ENCODE results near the gene PSTPIP2.

PSTPIP2 gene, protein sequence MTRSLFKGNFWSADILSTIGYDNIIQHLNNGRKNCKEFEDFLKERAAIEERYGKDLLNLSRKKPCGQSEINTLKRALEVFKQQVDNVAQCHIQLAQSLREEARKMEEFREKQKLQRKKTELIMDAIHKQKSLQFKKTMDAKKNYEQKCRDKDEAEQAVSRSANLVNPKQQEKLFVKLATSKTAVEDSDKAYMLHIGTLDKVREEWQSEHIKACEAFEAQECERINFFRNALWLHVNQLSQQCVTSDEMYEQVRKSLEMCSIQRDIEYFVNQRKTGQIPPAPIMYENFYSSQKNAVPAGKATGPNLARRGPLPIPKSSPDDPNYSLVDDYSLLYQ

DNA sequence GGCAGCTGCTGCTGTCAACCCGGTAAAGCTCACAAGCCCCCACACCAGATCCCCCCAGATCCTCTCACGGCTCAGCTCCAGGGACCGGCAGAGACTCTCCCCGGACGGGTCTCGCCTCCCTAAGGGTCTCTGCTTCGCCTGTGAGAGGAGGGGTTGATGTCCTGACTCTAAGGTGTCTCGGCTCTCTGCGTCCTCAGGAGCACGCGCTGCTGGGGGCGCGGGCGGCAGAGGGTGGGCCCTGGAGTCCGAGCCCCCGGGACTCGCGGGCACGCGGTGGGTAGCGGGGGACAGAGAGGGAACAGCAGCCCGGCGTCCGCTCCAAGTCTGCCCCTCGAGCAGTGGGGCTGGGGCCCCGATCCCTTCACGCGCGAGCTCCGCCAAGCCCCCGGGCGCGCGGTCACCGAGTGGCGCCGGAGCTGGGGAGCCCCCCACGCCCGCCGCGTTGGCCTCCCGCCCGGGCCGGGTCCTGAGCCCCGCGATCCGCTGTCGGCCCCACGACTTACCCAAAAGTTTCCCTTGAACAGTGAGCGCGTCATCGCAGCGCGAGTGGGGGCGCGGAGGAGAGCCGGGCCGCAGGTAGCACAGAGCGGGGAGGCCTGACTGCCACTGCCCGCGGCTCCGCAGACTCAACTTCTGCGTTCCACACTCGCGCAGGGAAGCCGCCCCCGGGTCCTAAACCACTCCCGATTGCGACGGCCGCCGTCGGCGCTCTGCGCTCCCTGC is at the start of gene PSTPIP2:
PSTPIP2 (minus strand) TSS at position 608 of the 723 bp plus-strand sequence; CDS start at position 536, 72 bp downstream.
- peak within 1 kb of the TSS; percentile 74 for H3K4me3 ChIP-seq (ENCODE audit: low read depth, low read length)
- H3K27me3 ChIP-seq (ENCODE audit: control insufficient read depth, insufficient read depth, low read length) = peaks cover 32% of the 10 kb centered on the region
- H3K4me1 ChIP-seq (ENCODE audit: control insufficient read depth, insufficient read depth, low read length) = no peaks in the 10 kb centered on the region
- no peaks in the 10 kb centered on the region for H3K9me3 ChIP-seq (ENCODE audit: control insufficient read depth, insufficient read depth, low read length)
- H3K9ac ChIP-seq (ENCODE audit: low read depth, low read length) = no peak within 1 kb of the TSS
- no peak within 1 kb of the TSS for H3K27ac ChIP-seq (ENCODE audit: low read depth, low read length)
- no peaks in the 10 kb centered on the region; the same call in 1 of the 2 replicates for H3K36me3 ChIP-seq (ENCODE audit: control insufficient read depth, insufficient read depth, low read length)

DNA sequence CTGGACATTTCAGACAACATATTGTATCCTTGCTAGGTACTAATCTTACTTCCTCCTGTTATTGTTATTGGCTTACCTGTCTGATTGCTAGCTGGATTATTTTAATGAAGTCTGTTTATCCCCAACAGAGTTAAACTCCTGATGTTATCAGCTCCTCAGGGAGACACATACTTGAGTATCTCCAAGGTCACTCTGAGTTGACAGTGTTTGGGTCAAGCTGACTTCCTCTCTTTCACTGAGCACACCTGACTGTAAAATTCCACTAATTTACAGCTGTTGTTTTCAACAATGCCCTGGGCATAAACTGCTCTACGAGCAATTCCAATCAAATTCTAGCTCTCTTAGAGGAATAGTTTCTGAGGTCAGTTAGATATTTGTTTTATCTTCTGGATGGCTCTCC is 41.7 kb upstream of the PSTPIP2 start:
- H3K4me3 ChIP-seq (ENCODE audit: low read depth, low read length) = no peak overlapping the region
- H3K36me3 ChIP-seq (ENCODE audit: control insufficient read depth, insufficient read depth, low read length) = peaks cover 59% of the 10 kb centered on the region
- H3K9ac ChIP-seq (ENCODE audit: low read depth, low read length) = no peak overlapping the region
- H3K4me1 ChIP-seq (ENCODE audit: control insufficient read depth, insufficient read depth, low read length) = no peaks in the 10 kb centered on the region
- H3K9me3 ChIP-seq (ENCODE audit: control insufficient read depth, insufficient read depth, low read length) = no peaks in the 10 kb centered on the region
- H3K27ac ChIP-seq (ENCODE audit: low read depth, low read length) = no peak overlapping the region
- H3K27me3 ChIP-seq (ENCODE audit: control insufficient read depth, insufficient read depth, low read length) = no peaks in the 10 kb centered on the region

DNA sequence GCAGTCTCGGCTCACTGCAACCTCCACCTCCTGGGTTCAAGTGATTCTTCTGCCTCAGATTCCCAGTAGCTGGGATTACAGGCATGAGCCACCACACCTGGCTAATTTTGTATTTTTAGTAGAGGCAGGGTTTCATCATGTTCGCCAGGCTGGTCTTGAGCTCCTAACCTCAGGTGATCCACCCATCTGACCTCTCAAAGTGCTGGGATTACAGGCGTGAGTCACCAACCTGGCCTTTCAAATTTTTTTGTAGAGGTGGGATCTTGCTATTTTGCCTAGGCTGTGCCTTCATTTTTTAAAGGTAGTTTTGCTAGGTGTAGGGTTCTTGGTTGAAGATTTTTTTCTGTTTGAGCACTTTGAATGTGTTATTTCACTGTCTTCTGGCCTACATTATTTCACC is 38.3 kb upstream of the PSTPIP2 start:
- H3K9ac ChIP-seq (ENCODE audit: low read depth, low read length) = no peak overlapping the region
- H3K36me3 ChIP-seq (ENCODE audit: control insufficient read depth, insufficient read depth, low read length) = peaks cover 66% of the 10 kb centered on the region

DNA sequence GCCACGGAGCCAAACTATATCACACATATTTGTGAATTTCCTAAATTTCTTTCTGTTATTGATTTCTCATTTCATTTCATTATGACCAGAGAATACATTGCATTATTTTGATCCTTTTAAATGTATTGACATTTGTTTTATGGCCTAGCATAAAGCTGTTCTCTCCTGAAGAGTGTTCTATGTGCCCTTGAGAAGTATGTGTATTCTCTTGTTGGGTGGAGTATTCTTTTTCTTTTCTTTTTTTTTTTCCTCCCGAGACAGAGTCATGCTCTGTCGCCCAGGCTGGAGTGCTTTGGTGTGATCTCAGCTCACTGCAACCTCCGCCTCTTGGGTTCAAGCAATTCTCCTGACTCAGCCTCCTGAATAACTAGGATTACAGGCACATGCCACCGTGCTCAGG is 37.3 kb upstream of the PSTPIP2 start:
- Histone ChIP-seq H3K27ac (ENCODE audit: low read depth, low read length) (no peak overlapping the region), H3K9me3 (ENCODE audit: control insufficient read depth, insufficient read depth, low read length) (no peaks in the 10 kb centered on the region), H3K4me1 (ENCODE audit: control insufficient read depth, insufficient read depth, low read length) (no peaks in the 10 kb centered on the region), H3K4me3 (ENCODE audit: low read depth, low read length) (no peak overlapping the region), H3K36me3 (ENCODE audit: control insufficient read depth, insufficient read depth, low read length) (peaks cover 58% of the 10 kb centered on the region), H3K27me3 (ENCODE audit: control insufficient read depth, insufficient read depth, low read length) (no peaks in the 10 kb centered on the region), H3K9ac (ENCODE audit: low read depth, low read length) (no peak overlapping the region)

More for the DNA sequence above, 38.3 kb upstream of the PSTPIP2 start:
- H3K9me3 ChIP-seq (ENCODE audit: control insufficient read depth, insufficient read depth, low read length) = no peaks in the 10 kb centered on the region
- H3K27ac ChIP-seq (ENCODE audit: low read depth, low read length) = no peak overlapping the region
- H3K4me3 ChIP-seq (ENCODE audit: low read depth, low read length) = no peak overlapping the region
- H3K27me3 ChIP-seq (ENCODE audit: control insufficient read depth, insufficient read depth, low read length) = no peaks in the 10 kb centered on the region
- no peaks in the 10 kb centered on the region for H3K4me1 ChIP-seq (ENCODE audit: control insufficient read depth, insufficient read depth, low read length)

DNA sequence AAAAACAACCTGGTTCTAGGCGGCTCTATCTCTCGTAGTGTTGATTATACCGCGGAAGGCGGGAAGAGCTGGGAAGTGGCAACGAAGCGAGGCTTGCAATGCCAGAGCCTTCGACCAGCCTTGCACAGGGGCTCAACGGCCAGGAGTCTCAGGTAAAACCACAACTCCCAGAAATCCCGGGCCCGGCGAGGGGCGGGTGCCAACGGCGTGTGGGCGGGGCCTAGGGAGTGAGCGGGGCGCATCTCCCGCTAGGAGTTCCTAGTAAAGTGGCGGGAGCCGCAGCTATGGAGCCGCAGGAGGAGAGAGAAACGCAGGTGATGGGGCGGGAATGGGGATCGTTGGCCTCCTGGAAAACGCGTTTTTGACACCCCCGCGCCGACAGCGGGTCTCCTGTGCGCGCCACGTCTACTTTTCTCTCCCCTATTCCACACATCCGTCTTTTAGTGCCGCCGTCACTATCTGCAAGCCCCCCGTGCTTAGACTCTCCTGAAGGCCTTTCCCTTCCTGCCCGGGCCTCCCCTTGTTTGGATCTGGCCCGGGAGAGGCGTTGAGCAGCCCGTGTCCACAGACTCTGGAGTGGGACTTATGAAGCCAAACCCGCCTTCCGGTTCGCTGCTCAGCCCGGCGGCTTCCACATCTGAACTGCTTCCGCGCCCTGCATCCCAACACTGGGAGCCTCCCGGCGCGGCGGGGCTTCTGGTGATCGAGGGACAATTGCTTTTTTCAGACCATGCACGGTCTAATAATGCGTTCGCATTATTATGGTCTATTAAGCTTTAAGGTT is 32.3 kb upstream of the PSTPIP2 start, which contains the start of gene HAUS1:
HAUS1 (plus strand) TSS at position 258 of the 784 bp plus-strand sequence; CDS start at position 285, 27 bp downstream.
- peaks cover 28% of the 10 kb centered on the region for H3K36me3 ChIP-seq (ENCODE audit: control insufficient read depth, insufficient read depth, low read length)
- H3K9me3 ChIP-seq (ENCODE audit: control insufficient read depth, insufficient read depth, low read length) = no peaks in the 10 kb centered on the region
- H3K4me3 ChIP-seq (ENCODE audit: low read depth, low read length) = peak within 1 kb of the TSS; percentile 91
- no peaks in the 10 kb centered on the region for H3K27me3 ChIP-seq (ENCODE audit: control insufficient read depth, insufficient read depth, low read length)
- H3K4me1 ChIP-seq (ENCODE audit: control insufficient read depth, insufficient read depth, low read length) = peaks cover 3% of the 10 kb centered on the region; the same call in 1 of the 2 replicates
- peak within 1 kb of the TSS; percentile 89 for H3K9ac ChIP-seq (ENCODE audit: low read depth, low read length)
- peak within 1 kb of the TSS; percentile 81 for H3K27ac ChIP-seq (ENCODE audit: low read depth, low read length)

DNA sequence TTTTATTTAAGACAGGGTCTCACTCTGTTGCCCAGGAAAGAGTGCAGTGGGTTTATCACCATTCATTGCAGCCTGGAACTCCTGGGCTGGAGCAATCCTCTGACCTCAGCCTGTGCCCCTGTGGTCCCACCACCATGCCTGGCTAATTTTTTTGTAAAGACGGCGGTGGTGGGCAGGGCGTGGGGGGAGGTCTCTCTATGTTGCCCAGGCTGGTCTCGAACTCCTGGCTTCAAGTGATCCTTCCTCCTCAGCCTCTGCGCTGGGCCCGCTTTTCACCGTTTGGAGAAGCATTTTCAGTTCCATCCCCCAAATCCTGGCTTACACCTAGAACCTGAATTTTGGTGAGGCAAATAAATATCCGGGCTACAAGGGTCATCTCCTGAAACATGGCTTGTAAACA is 27.4 kb upstream of the PSTPIP2 start:
- Histone ChIP-seq H3K27ac (ENCODE audit: low read depth, low read length) (no peak overlapping the region), H3K36me3 (ENCODE audit: control insufficient read depth, insufficient read depth, low read length) (peaks cover 14% of the 10 kb centered on the region), H3K4me3 (ENCODE audit: low read depth, low read length) (no peak overlapping the region)

DNA sequence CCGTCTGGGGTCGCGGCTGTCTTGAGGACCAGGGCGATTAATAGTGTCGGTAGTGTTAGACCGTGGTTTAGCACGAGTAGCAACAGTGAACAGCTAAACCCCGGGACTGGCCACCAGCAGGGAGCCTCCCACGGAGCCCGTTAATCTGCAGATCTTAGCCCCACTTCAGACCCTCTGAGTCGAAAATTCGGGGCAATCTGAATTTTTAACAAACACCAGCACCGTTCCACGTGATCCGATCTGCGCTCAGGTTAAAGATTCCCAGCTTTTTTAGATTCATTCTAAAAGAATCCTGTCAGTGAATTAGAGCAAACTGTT is 26.5 kb upstream of the PSTPIP2 start:
- Histone ChIP-seq H3K36me3 (ENCODE audit: control insufficient read depth, insufficient read depth, low read length) (peaks cover 21% of the 10 kb centered on the region), H3K4me1 (ENCODE audit: control insufficient read depth, insufficient read depth, low read length) (peaks cover 7% of the 10 kb centered on the region; the same call in 1 of the 2 replicates), H3K9ac (ENCODE audit: low read depth, low read length) (peak overlapping the region; percentile 94), H3K27me3 (ENCODE audit: control insufficient read depth, insufficient read depth, low read length) (no peaks in the 10 kb centered on the region), H3K9me3 (ENCODE audit: control insufficient read depth, insufficient read depth, low read length) (no peaks in the 10 kb centered on the region), H3K27ac (ENCODE audit: low read depth, low read length) (peak overlapping the region; percentile 98), H3K4me3 (ENCODE audit: low read depth, low read length) (peak overlapping the region; percentile 100)

More for the DNA sequence above, 27.4 kb upstream of the PSTPIP2 start:
- no peaks in the 10 kb centered on the region for H3K27me3 ChIP-seq (ENCODE audit: control insufficient read depth, insufficient read depth, low read length)
- H3K9ac ChIP-seq (ENCODE audit: low read depth, low read length) = no peak overlapping the region
- no peaks in the 10 kb centered on the region for H3K9me3 ChIP-seq (ENCODE audit: control insufficient read depth, insufficient read depth, low read length)
- H3K4me1 ChIP-seq (ENCODE audit: control insufficient read depth, insufficient read depth, low read length) = peaks cover 10% of the 10 kb centered on the region

DNA sequence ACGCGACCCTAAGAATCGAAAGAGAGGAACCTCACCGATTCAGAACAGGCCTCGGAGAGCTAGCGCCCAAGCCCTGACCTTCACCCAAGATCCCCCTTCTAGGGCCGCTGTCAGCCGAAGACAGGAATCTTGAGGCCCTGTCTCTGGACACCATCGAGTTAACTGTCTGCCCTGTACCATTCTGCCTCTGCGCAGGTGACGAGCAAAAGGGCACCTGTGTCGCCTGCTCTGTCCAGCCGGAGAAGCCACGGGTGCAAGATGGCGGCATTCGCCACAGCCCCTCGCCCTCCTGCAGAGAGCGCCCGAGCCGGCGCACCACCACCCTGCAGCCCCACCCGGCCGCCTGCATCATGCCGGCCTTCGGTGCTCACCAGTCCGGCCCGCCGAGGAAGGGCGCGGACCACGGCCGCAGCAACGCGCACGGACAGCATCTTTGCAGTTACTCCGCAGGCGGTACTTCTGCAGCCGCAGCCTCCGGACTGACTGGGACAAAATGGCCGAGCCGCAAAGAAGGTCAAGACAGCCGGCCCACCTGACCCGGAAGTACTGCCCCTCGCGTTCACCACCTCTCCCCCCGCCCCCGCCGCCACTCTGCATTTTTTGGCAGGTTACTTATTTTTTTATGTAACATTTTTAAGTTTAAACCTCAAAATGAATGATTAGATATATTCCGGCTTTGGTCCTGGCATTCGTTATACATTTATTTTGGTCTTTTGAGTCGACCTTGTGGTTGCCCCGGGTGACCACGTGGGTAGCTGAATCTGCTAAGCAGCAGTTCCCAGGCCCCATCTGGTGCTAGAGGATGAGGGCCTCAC is 25.9 kb upstream of the PSTPIP2 start, which contains the start of gene ATP5F1A:
ATP5F1A (minus strand) TSS at position 496 of the 815 bp plus-strand sequence; CDS start at position 431, 65 bp downstream.
- peak within 1 kb of the TSS; percentile 94 for H3K9ac ChIP-seq (ENCODE audit: low read depth, low read length)
- H3K27ac ChIP-seq (ENCODE audit: low read depth, low read length) = peak within 1 kb of the TSS; percentile 98
- no peaks in the 10 kb centered on the region for H3K9me3 ChIP-seq (ENCODE audit: control insufficient read depth, insufficient read depth, low read length)
- H3K27me3 ChIP-seq (ENCODE audit: control insufficient read depth, insufficient read depth, low read length) = no peaks in the 10 kb centered on the region
- H3K4me3 ChIP-seq (ENCODE audit: low read depth, low read length) = peak within 1 kb of the TSS; percentile 100
- peaks cover 27% of the 10 kb centered on the region for H3K36me3 ChIP-seq (ENCODE audit: control insufficient read depth, insufficient read depth, low read length)
- peaks cover 7% of the 10 kb centered on the region; the same call in 1 of the 2 replicates for H3K4me1 ChIP-seq (ENCODE audit: control insufficient read depth, insufficient read depth, low read length)

DNA sequence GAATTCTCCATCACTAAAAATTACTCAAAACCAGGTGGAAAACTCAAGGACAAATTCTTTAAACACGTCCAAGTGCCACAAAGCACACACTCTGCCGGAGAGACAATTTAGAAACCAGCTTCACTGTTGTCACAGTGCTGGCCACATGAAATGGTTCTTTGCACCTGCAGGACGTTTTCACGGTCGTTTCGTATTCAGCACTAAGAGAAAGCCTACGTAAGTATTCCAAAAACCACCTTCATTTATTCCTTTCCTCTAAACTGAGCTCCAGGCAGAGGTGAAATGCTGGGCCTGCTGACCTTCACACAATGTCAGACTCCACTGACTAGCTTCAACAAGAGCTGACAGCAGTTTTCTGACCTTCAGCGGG is 25.4 kb upstream of the PSTPIP2 start:
- peak overlapping the region; percentile 94 for H3K9ac ChIP-seq (ENCODE audit: low read depth, low read length)
- H3K9me3 ChIP-seq (ENCODE audit: control insufficient read depth, insufficient read depth, low read length) = no peaks in the 10 kb centered on the region
- peak overlapping the region; percentile 98 for H3K27ac ChIP-seq (ENCODE audit: low read depth, low read length)
- peaks cover 7% of the 10 kb centered on the region; the same call in 1 of the 2 replicates for H3K4me1 ChIP-seq (ENCODE audit: control insufficient read depth, insufficient read depth, low read length)
- H3K27me3 ChIP-seq (ENCODE audit: control insufficient read depth, insufficient read depth, low read length) = no peaks in the 10 kb centered on the region
- H3K36me3 ChIP-seq (ENCODE audit: control insufficient read depth, insufficient read depth, low read length) = peaks cover 32% of the 10 kb centered on the region
- H3K4me3 ChIP-seq (ENCODE audit: low read depth, low read length) = peak overlapping the region; percentile 100

All from HUES48 (cell line).